GM06990 (cell line): Measurements from ENCODE around the gene PPP1R1C.
"Not testable (repeated sequence)": the region's sequence is repeated elsewhere in the genome, so short reads cannot be mapped to it uniquely, and the experiment has no call there.

ENCODE experiments used
- DNase-seq: peaks from one replicate; pipeline ENCODE4 v3.0.0-alpha.2; 2011; ENCODE audit not compliant: insufficient read length; ENCODE audit errors: extremely low read depth
- H3K27me3 ChIP-seq: replicated peaks from 2 replicates; pipeline ENCODE4 v1.6.0; 2011; ENCODE audit warnings: low read length; ENCODE audit not compliant: control insufficient read depth, insufficient read depth
- H3K36me3 ChIP-seq: 2 replicates; pipeline ENCODE4 v1.5.1; 2011; ENCODE audit warnings: low read length; ENCODE audit not compliant: control insufficient read depth, insufficient read depth
- H3K4me3 ChIP-seq: replicated peaks from 2 replicates; pipeline ENCODE4 v1.5.1; 2011; ENCODE audit warnings: low read depth, mild to moderate bottlenecking, control low read depth, low read length
- CTCF ChIP-seq: IDR thresholded peaks from 2 replicates; pipeline ENCODE4 v1.5.1; 2011; ENCODE audit warnings: low read length, control low read depth, mild to moderate bottlenecking, inconsistent platforms; ENCODE audit not compliant: insufficient read depth, poor library complexity, severe bottlenecking

Gene PPP1R1C

GRCh38 chr2:182019731-182020130 is 34.1 kb downstream of the PPP1R1C start:
- no peak for DNase-seq
- no peak overlapping the region for H3K4me3 ChIP-seq

GRCh38 chr2:182020286-182021070 is 34.8 kb downstream of the PPP1R1C start:
- TF ChIP-seq CTCF = no peak
- DNase-seq = no peak
- H3K27me3 ChIP-seq = no peaks in the 10 kb centered on the region
- H3K36me3 ChIP-seq = no peaks in the 10 kb centered on the region
- H3K4me3 ChIP-seq = no peak overlapping the region

More at GRCh38 chr2:182019731-182020130, 34.1 kb downstream of the PPP1R1C start:
- Histone ChIP-seq H3K27me3 (no peaks in the 10 kb centered on the region), H3K36me3 (no peaks in the 10 kb centered on the region)
- TF ChIP-seq CTCF = no peak

GRCh38 chr2:182023235-182023634 is 37.6 kb downstream of the PPP1R1C start:
- no peak for DNase-seq
- no peaks in the 10 kb centered on the region for H3K27me3 ChIP-seq
- H3K36me3 ChIP-seq = no peaks in the 10 kb centered on the region
- H3K4me3 ChIP-seq = no peak overlapping the region
- TF ChIP-seq CTCF = no peak

GRCh38 chr2:182030875-182031274 is 45.2 kb downstream of the PPP1R1C start:
- DNase-seq, H3K4me3 ChIP-seq, H3K27me3 ChIP-seq, H3K36me3 ChIP-seq: not testable (repeated sequence)

GRCh38 chr2:182031956-182032355 is 46.3 kb downstream of the PPP1R1C start:
- Histone ChIP-seq H3K36me3 (no peaks in the 10 kb centered on the region), H3K27me3 (no peaks in the 10 kb centered on the region), H3K4me3 (no peak overlapping the region)
- no peak for DNase-seq
- TF ChIP-seq CTCF = no peak

- Histone ChIP-seq H3K36me3 (no peaks in the 10 kb centered on the region), H3K27me3 (no peaks in the 10 kb centered on the region), H3K4me3 (no peak overlapping the region)
- TF ChIP-seq CTCF = no peak
- DNase-seq = no peak
Measured at GRCh38 chr2:182033449-182033848, 47.8 kb downstream of the PPP1R1C start.
